Stimulated activated CD4-positive, alpha-beta T cell treated with anti-CD3 and anti-CD28 coated beads, TNF-alpha, amount 100 ng/mL, for 4 hours (primary cell): ENCODE results near the gene PPM1F.
"Not testable (repeated sequence)": the region's sequence is repeated elsewhere in the genome, so short reads cannot be mapped to it uniquely, and the experiment has no call there.

Experiments used
- DNase-seq, 3 experiments: peaks; one replicate each; pipeline ENCODE4 v3.0.0-alpha.2; 2020; ENCODE audit warnings: low read depth in 3 of 3

PPM1F gene

DNA sequence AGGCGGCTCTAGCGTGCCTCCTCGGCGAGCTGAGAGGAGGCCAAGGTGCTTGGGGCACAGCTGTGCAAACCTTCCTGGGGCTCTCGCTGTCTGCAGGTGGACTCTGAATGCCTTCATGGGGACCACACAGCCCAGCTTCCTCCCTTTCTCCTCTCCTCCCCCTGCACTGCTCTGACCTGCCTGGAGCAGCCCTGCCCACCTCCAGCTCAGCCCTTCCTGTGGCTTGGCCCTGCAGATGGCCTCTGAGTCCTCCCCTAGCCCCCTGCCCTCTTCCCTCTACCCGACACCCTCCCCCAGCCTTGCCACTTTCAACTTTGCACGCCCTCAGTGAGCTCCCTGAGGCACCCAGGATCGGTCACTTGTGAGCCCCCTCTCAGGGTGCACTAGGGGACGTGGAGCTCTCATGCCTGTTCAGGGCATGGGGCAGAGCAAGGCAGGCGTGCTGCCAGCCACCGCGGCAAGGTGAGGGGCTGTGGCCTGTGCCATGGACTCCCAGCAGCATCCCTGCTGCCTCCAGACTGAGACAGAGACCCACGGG, 31.4 kb downstream of the PPM1F start:
- DNase-seq, result no peak

DNA sequence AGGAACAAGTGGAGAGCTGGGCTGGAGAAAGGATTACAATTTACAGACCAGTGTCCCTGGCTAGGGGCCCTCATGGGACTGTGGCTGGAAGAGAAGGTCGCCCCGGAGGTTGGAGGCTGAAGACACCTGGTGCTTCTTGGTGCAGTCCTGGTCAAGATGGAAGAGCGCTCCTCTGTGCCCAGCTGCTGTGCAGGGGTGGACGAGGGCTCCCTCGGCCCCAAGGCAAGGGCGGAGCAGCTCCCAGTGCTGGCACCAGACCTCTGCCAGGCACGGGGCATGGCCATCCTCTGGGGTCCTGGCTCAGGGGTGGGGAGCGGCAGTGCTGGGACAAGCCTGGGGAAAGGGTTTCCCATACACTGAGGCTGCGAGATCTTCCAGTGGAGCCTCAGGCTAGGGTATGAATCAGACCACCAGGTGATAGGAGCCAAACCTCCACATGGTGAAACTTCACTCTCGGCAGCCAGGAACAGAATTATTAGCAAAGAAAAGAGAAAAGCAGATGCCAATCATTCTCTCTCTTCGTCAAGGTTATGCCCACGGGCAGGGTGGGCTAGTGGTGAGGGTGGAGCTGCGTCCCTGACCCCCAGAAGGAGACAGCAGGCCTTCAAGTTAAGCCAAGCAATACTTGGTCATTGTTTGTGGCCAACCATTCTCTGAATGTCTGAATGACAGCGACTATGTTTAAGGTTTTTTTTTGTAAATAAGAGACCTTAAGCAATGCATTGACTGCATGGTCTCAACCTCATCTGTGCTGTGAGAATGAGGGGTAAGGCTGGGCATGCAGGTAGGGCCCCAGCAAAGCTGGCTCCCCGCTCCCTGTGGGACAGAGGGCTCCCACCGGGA, 32.1 kb downstream of the PPM1F start:
- no peak for DNase-seq

DNA sequence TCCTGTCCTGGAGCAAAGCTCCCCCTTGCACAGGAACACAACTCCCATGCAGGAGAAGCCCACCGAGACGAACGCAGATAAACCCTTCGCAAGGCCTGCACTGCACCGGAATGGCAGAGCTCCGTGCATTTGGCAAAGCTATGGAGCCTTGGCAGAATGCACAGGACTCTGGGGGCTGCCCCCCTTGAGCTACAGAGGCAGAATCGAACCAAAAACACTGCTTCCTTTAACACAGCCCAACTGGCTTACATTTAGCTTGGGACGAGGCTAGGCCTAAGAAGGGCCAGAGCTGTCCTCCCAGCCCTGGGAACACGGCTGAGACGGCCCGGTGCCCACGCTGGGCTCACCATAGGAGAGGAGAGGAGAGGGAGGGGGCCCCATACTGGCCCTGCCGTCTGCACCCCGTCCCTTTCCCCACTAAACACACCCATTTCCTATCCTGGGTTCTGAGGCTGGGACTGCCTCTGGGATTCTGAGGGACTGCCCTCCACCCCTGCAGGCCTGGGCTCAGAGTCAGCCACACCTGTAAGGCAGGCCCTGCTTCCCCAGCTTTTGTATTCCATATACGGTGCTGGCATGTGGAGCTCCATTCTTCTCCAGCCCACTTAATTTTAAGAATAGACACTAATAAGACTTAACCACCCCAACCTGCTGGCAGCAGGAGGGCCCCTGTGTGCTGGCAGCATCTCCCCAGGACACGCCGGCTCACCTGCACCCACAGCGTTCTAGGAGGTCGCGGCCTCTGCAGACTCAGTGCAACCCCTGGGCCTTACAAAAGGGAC, 32.9 kb downstream of the PPM1F start:
- no peak for DNase-seq

DNA sequence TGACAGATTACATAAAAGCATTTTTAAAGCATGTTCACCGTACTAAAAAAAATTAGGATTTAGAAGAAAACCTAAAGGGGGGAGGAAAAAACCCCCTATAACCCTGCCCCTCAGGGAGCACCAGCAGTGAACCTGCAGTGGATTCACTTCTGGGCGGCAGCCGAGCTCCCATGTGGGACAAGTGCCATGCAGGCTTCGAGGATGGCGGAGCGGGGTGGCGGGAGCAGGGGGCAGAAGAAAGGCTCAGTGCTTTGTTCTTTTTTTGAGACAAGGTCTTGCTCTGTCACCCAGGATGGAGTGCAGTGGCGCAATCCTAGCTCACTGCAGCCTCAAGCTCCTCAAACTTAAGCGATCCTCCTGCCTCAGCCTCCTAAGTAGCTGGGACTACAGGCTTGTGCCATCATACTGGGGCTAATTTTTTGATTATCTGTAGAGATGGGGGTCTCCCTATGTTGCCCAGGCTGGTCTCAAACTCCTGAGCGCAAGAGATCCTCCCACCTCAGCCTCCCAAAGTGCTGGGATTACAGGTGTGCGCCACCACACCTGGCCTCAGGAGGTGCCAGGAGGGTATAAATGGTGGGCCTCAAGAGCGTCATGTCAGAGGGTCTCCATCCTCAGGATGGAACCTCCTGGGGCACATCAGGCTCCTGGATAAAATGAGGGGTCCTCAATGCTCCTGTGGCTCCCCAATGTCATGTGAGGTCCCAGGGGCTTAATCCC, 34.0 kb downstream of the PPM1F start:
- DNase-seq, result no peak

DNA sequence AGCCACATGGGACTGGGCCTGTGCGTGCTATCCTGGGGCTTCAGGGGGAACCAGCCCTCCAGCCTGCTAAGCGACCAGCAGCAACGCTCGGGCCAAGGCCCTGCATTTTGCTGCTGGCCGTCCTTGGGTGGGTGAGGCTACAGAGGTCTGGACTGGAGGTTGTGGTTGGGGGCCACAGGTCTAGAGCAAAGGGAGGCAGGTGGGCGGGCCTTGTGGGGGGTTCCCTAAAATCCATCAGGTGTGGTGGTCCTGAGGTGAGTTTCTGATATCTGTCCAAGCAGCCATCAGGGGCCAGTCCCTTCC, 34.7 kb downstream of the PPM1F start:
- DNase-seq, result no peak

DNA sequence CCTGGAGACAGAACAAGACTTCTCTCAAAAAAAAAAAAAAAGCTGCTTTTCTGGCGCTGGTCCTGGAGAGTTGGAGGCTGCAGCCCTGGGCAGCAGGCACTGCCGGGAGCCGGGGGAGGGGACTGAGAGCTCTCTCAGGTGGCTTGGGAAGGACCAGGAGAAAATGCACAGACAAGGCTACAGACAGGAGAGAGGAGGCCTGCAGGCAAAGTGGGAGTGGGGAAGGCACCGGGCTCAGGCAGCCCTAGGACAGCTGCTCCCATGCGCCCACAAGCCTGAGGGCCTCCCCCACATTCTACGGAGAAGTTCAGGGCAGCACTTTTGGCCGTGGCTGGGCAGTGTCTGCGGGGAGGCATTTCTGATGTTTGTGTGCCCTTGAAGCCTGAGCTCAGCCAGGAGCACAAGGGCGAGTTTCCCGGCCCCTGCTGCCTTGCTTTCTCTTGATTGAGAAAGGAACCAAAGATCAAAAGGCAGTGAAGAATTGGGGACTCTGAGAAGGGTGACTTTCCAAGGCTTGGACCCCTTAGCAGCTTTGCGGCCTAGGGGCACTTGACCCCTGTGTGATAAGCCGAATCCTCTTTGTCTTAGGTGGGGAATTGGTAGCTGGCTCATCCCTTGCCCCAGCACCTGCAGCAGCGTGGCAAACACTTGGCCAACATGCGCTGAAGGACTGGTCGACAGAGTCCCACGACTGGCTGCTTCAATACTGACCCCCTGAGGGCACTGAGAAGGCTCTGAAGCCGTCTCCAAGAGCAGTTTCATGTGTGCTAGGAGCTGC, 35.3 kb downstream of the PPM1F start:
- DNase-seq, result no peak

DNA sequence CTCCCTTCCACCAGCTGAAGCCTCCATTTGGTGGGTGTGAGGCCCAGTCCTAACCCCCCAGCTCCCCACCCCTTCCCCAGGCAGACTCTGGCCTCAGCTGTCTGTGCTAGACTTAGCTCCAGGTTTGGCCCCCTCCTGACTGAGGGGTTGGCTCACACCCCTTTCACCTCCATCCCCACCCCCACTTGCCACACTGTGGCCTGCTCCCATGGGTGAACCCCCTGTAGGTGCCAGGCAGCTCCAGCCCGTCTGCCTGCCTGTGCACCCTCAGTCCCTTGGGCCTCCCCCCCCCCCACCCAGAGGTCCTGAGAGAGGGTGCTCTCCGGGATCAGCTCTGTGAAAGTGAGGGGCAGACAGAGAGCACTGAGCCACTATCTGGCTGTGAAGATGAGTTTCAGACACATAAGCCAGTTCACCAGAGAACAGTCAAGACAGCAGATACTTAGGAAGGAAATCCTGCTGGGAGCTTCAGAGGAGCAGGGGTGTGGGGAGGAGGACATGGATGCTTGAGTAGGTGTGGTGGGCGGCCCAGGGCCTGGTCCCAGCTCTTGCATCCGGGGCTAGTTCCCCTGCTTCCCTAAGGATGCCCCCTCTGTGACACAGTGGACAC, 36.2 kb downstream of the PPM1F start:
- DNase-seq, result no peak

DNA sequence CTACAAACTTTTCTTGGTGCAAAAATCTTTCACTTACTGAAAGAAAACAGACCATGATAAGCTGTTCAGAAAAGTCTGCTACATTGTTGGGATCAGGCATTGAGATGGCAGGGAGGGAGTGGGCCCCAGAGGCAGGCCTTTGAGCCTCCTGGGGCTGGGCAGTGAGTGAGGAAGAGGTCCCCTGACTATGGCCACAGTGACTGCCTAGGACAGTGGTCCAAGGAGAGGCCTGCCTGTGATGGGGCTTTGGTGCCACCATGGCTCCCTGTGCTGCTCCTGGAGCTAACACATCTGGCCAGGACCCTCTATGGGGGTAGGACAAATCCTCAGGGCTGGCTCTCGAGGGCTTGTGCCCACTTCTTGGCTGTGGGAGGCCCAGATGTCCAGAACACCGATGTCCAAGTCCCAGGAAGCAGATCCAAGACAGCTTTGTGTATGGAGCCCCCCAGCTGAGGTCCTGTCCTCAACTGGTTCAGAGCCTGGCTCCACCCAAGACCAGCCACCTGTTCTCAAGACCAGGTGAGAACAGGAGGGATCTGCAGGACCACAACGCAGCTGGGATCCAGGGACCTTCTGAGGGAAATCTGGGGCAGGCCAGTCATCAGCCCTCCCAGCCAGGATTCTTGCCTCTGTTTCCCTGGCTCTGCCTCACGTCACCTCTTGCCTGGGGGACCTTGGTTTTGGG, 36.9 kb downstream of the PPM1F start:
- DNase-seq, result no peak

DNA sequence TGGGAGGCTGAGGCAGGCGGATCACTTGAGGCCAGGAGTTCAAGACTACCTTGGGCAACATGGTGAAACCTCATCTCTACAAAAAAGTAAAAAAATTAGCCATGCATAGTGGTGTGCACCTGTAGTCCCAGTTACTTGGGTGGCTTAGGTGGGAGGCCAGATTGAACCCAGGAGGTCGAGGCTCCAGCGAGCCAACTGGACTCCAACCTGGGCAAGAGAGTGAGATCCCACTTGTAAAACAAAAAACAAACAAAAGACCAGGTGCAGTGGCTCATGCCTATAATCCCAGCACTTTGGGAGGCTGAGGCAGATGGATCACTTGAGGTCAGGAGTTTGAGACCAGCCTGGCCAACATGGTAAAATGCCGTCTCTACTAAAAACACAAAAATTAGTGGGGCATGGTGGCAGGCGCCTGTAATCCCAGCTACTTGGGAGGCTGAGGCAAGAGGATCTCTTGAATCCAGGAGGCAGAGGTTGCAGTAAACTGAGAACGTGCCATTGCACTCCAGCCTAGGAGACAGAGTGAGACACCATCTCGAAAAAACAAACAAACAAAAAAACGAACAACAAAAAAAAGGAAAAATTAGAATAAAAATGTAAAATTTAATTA, 38.5 kb downstream of the PPM1F start:
- not testable (repeated sequence) for DNase-seq

DNA sequence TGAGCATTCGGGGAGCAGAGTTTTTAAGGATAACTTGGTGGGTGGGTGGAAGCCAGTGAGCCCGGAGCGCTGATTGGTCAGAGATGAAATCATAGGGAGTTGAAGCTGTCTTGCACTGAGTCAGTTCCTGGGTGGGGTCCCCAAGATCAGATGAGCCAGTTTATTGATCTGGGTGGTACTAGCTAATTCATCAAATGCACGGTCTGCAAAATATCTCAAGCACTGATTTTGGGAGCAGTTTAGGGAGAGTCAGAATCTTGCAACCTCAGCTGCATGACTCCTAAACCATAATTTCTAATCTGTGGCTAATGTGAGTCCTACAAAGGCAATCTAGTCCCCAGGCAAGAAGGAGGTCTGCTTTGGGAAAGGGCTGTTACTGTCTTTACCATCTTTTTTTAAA, 42.3 kb downstream of the PPM1F start:
- not testable (repeated sequence) for DNase-seq

DNA sequence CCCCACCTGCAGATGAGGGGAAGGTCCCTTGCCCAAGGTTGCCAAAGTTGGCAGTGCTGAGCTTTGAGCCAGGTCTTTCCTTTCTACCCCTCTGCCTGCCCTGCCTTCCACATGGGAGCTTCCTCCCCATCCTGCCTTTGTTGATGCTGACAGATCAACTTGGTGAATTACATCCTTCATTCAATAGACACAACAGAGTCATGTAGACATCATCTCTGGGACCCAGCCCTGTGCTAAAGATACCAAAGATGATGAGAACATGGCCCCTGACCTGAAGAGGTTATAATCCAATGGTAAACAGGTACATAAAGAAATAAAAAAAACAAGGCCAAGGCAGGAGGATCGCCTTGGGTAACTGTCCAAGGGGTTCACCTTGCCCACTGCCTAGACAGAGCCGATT, 42.8 kb downstream of the PPM1F start:
- no peak for DNase-seq

DNA sequence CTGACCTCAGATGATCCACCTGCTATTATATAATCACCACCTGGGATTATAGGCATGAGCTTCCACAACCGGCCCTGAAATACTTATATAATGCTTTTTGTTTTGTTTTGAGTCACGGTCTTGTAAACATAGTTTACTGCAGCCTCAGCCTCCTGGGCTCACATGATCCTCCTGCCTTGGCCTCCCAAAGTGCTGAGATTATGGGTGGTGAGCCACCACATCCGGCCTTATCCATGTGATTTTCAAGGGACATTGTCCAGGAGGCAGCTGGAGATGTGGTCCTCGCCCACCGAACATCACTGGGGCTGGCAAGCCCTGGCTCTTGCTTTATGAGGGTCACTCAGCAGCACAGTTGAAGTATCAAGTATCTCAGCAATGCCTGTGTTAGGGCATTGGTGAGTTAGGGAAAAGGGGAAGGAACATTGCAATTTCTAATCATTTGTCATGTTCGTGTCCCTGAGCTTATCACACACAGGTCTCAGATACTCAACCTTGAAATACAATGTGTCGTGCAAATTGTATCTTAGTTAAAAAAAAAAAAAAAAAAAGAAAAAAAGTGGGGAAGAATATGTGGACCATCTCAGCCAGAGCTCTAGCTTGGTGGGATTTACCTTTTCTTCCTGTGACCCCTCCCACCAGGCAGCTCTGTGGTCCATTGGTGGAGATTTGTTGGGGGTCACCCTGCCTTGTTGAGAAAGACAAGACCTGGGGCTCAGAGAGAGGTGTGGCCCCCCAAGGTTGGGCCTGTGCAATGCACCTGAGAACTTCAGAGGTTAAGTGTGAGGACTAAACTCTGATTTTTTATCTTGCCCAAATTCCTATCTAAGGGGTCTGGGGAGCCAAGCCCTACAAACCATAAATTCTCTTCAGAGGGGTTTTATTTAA, 44.8 kb downstream of the PPM1F start:
- no peak for DNase-seq

DNA sequence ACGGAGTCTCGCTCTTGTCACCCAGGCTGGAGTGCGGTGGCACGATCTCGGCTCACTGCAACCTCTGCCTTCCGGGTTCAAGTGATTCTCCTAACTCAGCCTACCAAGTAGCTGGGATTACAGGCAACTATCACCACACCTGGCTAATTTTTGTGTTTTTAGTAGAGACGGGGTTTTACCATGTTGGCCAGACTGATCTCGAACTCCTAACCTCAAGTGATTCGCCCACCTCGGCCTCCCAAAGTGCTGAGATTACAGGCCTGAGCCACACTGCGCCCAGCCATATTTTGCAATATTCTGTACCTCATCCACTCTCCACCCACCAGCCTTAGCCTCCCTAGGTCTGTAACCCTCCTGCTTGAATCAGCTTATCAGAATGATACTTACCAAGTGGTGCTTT, 47.4 kb downstream of the PPM1F start:
- not testable (repeated sequence) for DNase-seq

DNA sequence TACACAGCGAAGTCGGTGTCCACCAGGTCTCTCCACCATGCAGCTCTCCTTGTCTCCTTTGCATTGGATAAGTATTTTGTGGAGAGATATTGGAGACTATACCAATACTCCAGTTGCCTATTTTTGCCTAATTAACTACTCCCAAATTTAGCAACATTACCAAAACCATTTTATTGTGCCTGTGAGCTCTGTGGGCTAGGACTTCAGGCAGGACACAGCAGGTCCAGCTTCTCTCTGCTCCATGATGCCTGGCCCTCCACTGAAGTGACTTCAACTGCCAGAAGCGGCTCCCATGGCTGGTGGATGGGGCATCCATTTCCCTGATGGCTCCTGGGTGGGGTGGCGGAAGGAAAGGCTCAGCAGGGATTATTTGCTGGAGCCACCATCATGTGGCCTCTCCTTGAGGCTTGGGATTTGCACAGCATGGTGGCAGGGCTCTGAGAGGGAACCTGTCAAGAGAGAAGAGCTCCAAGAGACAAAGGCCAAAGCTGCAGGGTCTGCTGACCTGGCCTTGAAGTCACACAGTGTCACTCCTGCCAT, 48.3 kb downstream of the PPM1F start:
- DNase-seq, result no peak

DNA sequence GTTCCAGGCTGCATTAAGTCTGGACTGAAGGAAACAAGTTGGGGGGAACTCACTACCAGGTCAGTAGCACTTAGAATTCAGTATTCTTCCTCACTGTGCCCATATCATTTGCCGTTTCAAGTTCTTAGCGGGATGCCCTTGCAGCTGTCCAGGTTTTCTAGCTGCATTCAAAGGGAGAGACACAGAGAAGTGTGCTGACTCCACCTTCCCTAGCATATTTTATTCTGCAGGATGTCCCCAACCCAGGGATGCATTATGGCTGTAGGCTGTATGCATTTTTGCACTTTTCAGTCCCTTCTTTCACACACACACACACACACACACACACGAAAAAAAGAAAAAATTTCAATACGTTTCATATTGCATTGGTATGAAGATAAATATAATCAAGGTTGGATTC, 49.4 kb downstream of the PPM1F start:
- no peak for DNase-seq

DNA sequence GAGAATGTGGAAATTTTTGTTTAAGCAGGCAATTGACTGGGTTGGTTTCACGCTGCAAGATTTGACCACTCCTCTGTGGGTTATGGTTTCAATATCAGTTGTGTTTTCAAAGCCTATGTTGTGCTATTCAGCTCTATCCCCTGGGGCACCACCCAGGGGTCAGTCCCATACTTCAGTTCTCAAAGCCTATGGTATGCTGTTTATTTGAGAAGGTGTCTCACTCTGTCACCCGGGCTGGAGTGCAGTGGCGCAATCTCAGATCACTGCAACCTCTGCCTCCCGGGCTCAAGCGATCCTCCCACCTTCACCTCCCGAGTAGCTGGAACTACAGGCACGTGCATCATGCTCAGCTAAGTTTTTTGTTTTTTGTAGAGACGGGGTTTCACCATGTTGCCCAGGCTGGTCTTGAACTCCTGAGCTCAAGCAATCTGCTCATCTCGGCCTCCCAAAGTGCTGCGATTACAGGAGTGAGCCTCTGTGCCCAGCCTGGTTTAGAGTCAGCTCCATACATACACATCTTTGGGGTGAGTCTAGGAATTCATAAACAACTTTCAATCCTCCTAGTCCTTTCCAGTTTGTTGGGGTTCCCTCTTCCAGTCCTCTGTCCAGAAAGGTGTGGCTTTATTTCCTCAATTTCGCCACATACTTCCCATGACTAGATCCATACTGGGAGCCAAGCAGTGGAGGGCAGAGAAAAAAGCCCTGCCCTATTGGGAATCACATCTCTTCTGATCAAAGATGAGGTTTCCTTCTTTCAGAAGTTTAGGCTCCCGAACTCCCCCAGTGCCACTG, 50.2 kb downstream of the PPM1F start:
- DNase-seq, result no peak

DNA sequence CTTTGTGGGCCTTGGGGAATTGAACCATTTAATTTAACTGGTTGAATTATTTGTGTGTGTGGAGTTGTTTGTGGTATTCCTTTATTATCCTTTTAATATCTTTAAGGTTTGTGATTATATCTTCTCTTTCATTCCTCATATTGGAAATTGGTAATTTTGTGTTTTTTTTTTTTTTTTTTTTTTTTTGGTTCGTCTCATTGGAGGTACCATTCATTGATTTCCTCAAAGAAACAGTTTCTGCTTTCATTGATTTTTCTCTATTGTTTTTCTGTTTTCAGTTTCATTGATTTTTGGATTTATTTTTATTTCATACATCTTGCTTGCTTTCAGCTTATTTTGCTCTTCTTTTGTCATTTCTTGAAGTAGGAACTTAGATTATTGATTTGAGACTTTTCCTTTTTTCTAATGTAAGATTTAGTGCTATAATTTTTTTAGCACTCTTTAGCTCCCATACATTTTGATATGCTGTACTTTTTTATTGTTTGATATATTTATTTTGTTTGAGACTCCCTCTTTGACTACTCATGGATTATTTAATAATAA, 54.2 kb downstream of the PPM1F start:
- DNase-seq, result no peak
